ENCODE results near the gene STX8.

DNA sequence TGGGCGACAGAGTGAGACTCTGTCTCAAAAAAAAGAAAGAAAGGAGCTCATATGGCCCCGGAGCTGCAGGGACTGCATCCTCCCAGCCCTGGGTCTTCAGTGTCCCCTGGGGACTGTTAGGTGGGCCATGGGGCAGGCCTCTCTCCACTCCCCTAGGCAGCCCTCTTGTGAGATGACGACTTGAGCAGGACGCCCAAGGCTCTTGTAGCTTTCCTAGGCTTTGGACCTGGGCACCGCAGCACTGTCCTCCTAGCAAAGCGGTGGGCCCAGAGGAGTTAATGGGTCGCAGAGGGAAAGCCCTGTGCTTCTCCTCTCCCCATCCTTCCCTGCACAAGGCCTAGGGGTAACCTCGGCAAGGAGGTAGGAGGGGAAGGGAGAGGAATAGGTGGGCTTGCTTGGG is 352.1 kb downstream of the STX8 start:
- TF ChIP-seq, protein P1, sequence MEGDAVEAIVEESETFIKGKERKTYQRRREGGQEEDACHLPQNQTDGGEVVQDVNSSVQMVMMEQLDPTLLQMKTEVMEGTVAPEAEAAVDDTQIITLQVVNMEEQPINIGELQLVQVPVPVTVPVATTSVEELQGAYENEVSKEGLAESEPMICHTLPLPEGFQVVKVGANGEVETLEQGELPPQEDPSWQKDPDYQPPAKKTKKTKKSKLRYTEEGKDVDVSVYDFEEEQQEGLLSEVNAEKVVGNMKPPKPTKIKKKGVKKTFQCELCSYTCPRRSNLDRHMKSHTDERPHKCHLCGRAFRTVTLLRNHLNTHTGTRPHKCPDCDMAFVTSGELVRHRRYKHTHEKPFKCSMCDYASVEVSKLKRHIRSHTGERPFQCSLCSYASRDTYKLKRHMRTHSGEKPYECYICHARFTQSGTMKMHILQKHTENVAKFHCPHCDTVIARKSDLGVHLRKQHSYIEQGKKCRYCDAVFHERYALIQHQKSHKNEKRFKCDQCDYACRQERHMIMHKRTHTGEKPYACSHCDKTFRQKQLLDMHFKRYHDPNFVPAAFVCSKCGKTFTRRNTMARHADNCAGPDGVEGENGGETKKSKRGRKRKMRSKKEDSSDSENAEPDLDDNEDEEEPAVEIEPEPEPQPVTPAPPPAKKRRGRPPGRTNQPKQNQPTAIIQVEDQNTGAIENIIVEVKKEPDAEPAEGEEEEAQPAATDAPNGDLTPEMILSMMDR (IDR thresholded peaks at IDR 0.05), result no peak
- no peak for TF ChIP-seq POLR2A (IDR thresholded peaks at IDR 0.05)

All from prostate gland (tissue), 2 donors.